HCT116 (cell line): ENCODE results near the gene FHOD3.

Source experiments
- ATF3 ChIP-seq: IDR thresholded peaks from 2 replicates; pipeline ENCODE4 v1.6.1; 2012
- CEBPB ChIP-seq: IDR thresholded peaks from 2 replicates; pipeline ENCODE4 v1.6.1; 2012; ENCODE audit warnings: low read depth
- CTCF ChIP-seq, 3 experiments: fragments of 200-600 bp in 1 of 3; sonication (generic) in 1 of 3; IDR thresholded peaks in 2 of 3; conservative IDR thresholded peaks in 1 of 3; 2 replicates each; pipeline ENCODE4 v1.5.1; 2012 to 2017; ENCODE audit warnings: low read depth in 2 of 3, low read length in 2 of 3, antibody characterized with exemption in 1 of 3, borderline replicate concordance in 1 of 3, control low read depth in 1 of 3, mild to moderate bottlenecking in 1 of 3, mixed read lengths in 1 of 3, mixed run types in 1 of 3, moderate library complexity in 1 of 3; ENCODE audit not compliant: insufficient read depth in 1 of 3
- EZH2 ChIP-seq: fragments of 200-600 bp; sonication (generic); IDR thresholded peaks from 2 replicates; pipeline ENCODE4 v1.6.1; 2017; ENCODE audit warnings: antibody characterized with exemption, mixed run types
- EZH2phosphoT487 ChIP-seq: fragments of 200-600 bp; IDR thresholded peaks from 2 replicates; pipeline ENCODE4 v1.6.1; 2018; ENCODE audit warnings: antibody characterized with exemption, borderline replicate concordance
- POLR2A ChIP-seq: IDR thresholded peaks from 2 replicates; pipeline ENCODE4 v1.7.0; 2011; ENCODE audit warnings: borderline replicate concordance; ENCODE audit not compliant: insufficient read depth, insufficient read length; ENCODE audit errors: extremely low read depth
- POLR2AphosphoS5 ChIP-seq: IDR thresholded peaks from 2 replicates; pipeline ENCODE4 v1.6.1; 2011; ENCODE audit warnings: mild to moderate bottlenecking, low read depth, low read length, moderate library complexity
- RAD21 ChIP-seq: IDR thresholded peaks from 2 replicates; pipeline ENCODE4 v1.6.1; 2012; ENCODE audit warnings: low read depth, mild to moderate bottlenecking
- SIN3A ChIP-seq: IDR thresholded peaks from 2 replicates; pipeline ENCODE4 v1.6.1; 2012; ENCODE audit warnings: low read depth
- SRF ChIP-seq: IDR thresholded peaks from 2 replicates; pipeline ENCODE4 v1.6.1; 2012; ENCODE audit warnings: low read depth
- TCF7L2 ChIP-seq: IDR thresholded peaks from 2 replicates; pipeline ENCODE4 v1.7.0; 2011; ENCODE audit warnings: borderline replicate concordance, inconsistent platforms; ENCODE audit not compliant: insufficient read depth, insufficient read length; ENCODE audit errors: extremely low read depth
- ZNF274 ChIP-seq: fragments of 200-500 bp; sonication (Bioruptor generic); IDR thresholded peaks from 2 replicates; pipeline ENCODE4 v1.6.1; 2014; ENCODE audit warnings: mild to moderate bottlenecking, low read depth, low read length, inconsistent platforms

- TF ChIP-seq CTCF (IDR thresholded peaks at IDR 0.05 in 2 of 3, conservative IDR thresholded peaks at IDR 0.05 in 1 of 3; ENCODE audit: borderline replicate concordance in 1 of 3, insufficient read depth in 1 of 3, low read depth in 2 of 3, low read length in 2 of 3): no peak
- no peak for TF ChIP-seq SRF
- TF ChIP-seq EZH2: no peak
- no peak for TF ChIP-seq POLR2A
- no peak for TF ChIP-seq ZNF274
- no peak for TF ChIP-seq ATF3
- TF ChIP-seq CEBPB: no peak
- no peak for TF ChIP-seq EZH2phosphoT487
- no peak for TF ChIP-seq POLR2AphosphoS5
- no peak for TF ChIP-seq RAD21
- TF ChIP-seq SIN3A: no peak
- no peak for TF ChIP-seq TCF7L2
Observed at GRCh38 chr18:36403896-36404820, 106.6 kb downstream of the FHOD3 start.
